Cardiac muscle cell (in vitro differentiated cells and primary cell): ENCODE results near the gene CD93. TPM values are rescaled to one million over a fixed set of nuclear protein-coding genes. Genes with fewer than 3 reads are reported as not detected.

ENCODE experiments used
- DNase-seq, 2 donors: peaks; one replicate each; pipeline versions ENCODE4 v3.0.0 to v3.0.0-alpha.2; 2010 to 2017; ENCODE audit warnings: low read depth in 1 of 2, low spot score in 1 of 2
- H3K27ac ChIP-seq: fragments of 200-600 bp; sonication (generic); 2 replicates; pipeline ENCODE4 v1.5.1; 2016
- H3K27me3 ChIP-seq: fragments of 200-600 bp; sonication (generic); 2 replicates; pipeline ENCODE4 v1.6.0; 2016; ENCODE audit warnings: control low read depth
- H3K36me3 ChIP-seq: fragments of 200-600 bp; sonication (generic); 2 replicates; pipeline ENCODE4 v1.5.1; 2016; ENCODE audit warnings: control low read depth
- H3K4me1 ChIP-seq: fragments of 200-600 bp; sonication (generic); 2 replicates; pipeline ENCODE4 v1.8.1; 2017; ENCODE audit warnings: low read depth, mild to moderate bottlenecking, mixed run types
- H3K4me3 ChIP-seq: fragments of 200-600 bp; sonication (generic); 2 replicates; pipeline ENCODE4 v1.5.1; 2016; ENCODE audit warnings: mild to moderate bottlenecking
- H3K9me3 ChIP-seq: fragments of 200-600 bp; sonication (generic); 2 replicates; pipeline ENCODE4 v1.5.1; 2017; ENCODE audit warnings: low read depth, mild to moderate bottlenecking, control low read depth
- polyA plus RNA-seq: library from polyadenylated mRNA; unstranded; fragments of >200 nt; fragmentation: Nextera tagmentation; extraction: Ambion mirVana; gene quantifications from 2 replicates; pipeline ENCODE4 v1.2.1, GENCODE V29; 2016
- total RNA-seq: library from RNA; depleted of rRNA; stranded (reverse); fragments of >200 nt; gene quantifications from 2 replicates; pipeline ENCODE4 v1.2.3, GENCODE V29; 2016
- TF ChIP-seq, protein P1 (sequence below): IDR thresholded peaks from 2 replicates; pipeline ENCODE4 v1.5.1; 2012; ENCODE audit warnings: low read depth, mild to moderate bottlenecking, low read length

The CD93 gene
- total and polyA plus RNA-seq, 2 experiments from 2014 or later = 0.15 to 0.63 TPM

DNA sequence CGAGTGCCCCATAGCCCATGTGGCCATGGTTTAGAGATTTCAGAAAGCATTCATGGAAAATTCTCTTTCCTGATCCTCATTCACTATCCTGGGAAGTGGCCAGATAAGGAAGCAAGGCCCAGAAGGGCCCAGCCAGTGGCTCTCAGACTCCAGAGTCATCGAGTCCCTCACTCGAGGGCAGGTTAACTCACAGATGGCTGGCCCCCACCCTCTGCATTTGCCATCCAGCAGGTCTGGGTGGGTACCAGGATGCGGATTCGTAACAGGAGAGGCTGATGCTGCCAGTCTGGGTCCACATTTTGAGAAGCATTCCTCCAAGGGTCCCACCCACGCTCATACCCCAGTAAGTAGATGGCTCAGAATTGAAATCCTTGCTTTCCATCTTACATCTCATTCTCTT is 54.8 kb downstream of the CD93 start:
- DNase-seq = no peak
- H3K27me3 ChIP-seq = peaks cover 33% of the 10 kb centered on the region
- no peak overlapping the region for H3K4me3 ChIP-seq
- no peaks in the 10 kb centered on the region for H3K9me3 ChIP-seq
- no peak overlapping the region for H3K27ac ChIP-seq
- no peaks in the 10 kb centered on the region for H3K36me3 ChIP-seq
- peaks cover 18% of the 10 kb centered on the region for H3K4me1 ChIP-seq
- TF ChIP-seq, protein P1, sequence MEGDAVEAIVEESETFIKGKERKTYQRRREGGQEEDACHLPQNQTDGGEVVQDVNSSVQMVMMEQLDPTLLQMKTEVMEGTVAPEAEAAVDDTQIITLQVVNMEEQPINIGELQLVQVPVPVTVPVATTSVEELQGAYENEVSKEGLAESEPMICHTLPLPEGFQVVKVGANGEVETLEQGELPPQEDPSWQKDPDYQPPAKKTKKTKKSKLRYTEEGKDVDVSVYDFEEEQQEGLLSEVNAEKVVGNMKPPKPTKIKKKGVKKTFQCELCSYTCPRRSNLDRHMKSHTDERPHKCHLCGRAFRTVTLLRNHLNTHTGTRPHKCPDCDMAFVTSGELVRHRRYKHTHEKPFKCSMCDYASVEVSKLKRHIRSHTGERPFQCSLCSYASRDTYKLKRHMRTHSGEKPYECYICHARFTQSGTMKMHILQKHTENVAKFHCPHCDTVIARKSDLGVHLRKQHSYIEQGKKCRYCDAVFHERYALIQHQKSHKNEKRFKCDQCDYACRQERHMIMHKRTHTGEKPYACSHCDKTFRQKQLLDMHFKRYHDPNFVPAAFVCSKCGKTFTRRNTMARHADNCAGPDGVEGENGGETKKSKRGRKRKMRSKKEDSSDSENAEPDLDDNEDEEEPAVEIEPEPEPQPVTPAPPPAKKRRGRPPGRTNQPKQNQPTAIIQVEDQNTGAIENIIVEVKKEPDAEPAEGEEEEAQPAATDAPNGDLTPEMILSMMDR = no peak

Other genes starting within 250 kb of the CD93 start
- not detected in 2 replicates for gene SSTR4, start 51.0 kb downstream of the CD93 start, total RNA-seq
- gene SSTR4, start 51.0 kb downstream of the CD93 start, polyA plus RNA-seq = not detected in 2 replicates
- 0.54 and 1.1 TPM in 2 replicates for gene THBD, start 36.7 kb downstream of the CD93 start, total RNA-seq
- gene THBD, start 36.7 kb downstream of the CD93 start, polyA plus RNA-seq = 0.04 and 2.5 TPM in 2 replicates